GM18505 (cell line): ENCODE results near the gene APOBEC3F.
A peak's percentile ranks its signal among the peaks of the same experiment; 100 is the strongest.
"Not testable (repeated sequence)": the region's sequence is repeated elsewhere in the genome, so short reads cannot be mapped to it uniquely, and the experiment has no call there.

Experiments
- ATAC-seq: cut with Tn5 transposase; IDR thresholded peaks from one replicate; pipeline ENCODE4 v1.9.1; 2021; ENCODE audit not compliant: unreplicated experiment
- POLR2A ChIP-seq: IDR thresholded peaks from 4 replicates; pipeline ENCODE4 v1.6.1; 2011; ENCODE audit warnings: borderline replicate concordance; ENCODE audit not compliant: insufficient read depth, insufficient read length; ENCODE audit errors: extremely low read depth

APOBEC3F gene

DNA sequence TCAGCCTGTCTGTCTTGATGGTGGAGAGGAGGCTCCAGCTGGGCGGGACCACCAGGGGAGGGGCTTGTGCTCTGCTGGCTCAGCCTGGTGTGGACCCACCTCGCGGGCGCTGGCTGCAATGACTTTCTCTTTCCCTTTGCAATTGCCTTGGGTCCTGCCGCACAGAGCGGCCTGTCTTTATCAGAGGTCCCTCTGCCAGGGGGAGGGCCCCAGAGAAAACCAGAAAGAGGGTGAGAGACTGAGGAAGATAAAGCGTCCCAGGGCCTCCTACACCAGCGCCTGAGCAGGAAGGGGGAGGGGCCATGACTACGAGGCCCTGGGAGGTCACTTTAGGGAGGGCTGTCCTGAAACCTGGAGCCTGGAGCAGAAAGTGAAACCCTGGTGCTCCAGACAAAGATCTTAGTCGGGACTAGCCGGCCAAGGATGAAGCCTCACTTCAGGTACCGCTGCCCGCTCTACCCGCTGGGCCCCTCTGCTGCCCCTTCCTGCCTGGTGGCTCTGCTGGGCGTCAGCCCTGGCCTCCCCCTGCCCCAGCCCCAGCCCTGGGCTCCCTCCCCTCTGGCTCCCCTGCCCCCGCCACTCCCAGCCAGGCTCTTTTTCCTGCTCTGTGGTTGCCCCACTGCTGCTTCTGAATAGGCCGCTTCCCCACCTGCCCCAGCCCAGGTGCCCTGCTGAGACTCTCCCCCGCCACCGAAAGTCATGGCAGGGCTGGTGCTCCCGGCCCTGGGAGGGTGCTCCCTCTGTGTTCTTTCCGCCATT is at the start of gene APOBEC3F:
TSS of gene APOBEC3F (plus strand) at position 327 of the 759 bp plus-strand sequence. CDS start at position 424, 97 bp downstream.
- peak; percentile 55 for TF ChIP-seq POLR2A
- ATAC-seq = peak; percentile 77

DNA sequence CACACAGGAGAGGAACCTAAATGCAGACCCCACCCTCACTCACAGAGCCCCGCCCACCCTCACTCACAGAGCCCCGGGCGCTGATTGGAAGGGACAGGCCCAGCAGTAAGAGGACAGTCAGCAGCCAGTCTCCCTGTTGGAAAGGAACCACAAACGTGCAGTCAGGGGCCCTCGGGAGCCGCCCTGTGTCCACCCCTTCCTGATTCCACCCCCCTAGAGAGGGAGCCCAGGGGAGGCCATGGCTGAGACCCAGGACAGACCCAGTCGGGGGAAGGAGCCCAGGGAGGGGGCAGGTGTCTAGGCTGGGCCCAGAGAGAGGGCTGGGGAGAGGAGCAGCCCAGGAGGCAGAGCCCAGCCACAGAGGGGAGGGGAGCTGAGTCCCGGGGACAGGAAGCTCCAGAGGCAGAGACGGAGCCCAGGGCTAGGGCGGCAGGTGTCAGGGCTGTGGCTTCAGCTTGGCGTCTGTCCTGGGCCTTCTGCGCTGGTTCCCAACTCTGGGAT is 47.7 kb upstream of the APOBEC3F start:
- not testable (repeated sequence) for ATAC-seq

DNA sequence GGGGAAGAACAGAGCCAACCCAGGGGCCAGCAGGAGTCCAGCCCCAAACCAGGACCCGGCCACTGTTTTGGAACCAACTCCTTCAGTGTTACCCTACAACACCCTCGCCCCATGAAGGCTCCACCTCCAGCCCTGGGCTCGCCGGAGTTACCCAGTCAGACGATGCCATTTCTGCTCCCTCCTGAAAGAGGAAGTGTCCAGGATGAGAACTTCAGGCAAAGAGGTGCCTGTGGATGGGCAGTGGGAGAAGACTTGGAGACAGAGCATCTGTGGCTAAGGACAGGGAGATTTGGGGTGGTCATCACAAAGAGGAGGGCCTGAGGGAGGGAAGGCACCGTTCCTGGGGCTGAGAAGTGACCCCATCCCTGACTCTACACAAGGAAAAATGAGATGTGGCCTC is 44.6 kb upstream of the APOBEC3F start:
- TF ChIP-seq POLR2A = no peak
- ATAC-seq = no peak

DNA sequence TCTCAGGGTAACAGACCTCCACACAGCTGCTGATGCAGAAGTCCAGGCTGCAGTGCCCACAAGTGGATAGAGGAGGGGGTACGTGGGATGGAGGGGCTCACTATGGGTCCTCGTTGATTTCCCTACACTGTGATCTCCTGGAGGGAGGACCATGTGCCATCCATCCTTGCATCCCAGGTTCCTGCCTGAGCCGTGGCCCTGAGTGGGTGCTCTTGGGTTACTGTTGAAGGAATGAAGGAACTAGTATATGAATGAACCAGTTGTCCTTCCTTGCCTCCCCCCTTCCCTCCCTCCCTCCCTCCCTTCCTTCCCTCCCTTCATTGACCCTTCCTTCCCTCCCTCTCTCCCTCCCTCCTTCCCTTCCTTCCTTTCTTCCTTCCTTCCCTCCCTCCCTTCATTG is 43.1 kb upstream of the APOBEC3F start:
- no peak for TF ChIP-seq POLR2A

DNA sequence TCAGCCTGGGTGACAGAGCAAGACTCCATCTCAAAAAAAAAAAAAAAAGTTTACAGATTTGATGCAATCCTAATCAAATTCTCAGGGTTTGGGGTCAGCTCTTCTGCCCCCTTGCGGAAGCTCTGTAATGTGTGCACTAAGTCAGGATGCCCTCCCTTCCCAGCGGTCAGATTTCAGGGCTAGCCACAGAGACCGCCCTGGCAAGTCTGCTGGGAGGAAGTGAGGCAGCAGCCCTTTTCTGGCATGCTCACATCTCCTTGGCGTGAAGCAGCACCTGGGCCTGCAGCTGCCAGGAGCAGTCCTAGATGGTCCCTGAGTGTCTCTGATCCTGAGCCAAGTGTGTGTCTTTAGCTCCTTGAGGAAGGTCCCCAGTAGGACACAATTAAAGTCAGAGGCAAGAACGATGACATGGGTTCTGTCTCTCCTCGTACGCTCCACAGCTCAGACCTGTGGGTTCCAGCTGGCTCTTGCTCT is 37.5 kb upstream of the APOBEC3F start:
- TF ChIP-seq POLR2A = no peak
- no peak for ATAC-seq

More for the DNA sequence above, 43.1 kb upstream of the APOBEC3F start:
- no peak for ATAC-seq

DNA sequence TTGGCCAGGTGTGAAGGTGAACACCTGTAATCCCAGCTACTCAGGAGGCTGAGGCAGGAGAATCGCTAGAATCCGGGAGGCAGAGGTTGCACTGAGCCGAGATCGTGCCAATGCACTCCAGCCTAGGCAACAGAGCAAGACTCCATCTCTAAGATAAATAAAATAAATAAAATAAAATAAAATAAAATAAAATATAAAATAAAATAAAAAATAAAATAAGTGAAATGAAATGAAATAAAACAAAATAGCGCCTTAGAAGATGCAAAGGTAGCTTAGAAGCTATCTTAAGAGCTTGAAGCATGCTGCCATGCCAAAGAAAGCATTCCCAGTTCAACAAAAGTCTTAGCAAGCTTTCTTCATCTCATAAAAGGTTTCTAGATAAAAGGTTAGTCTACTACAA is 33.5 kb upstream of the APOBEC3F start:
- no peak for TF ChIP-seq POLR2A
- no peak for ATAC-seq

DNA sequence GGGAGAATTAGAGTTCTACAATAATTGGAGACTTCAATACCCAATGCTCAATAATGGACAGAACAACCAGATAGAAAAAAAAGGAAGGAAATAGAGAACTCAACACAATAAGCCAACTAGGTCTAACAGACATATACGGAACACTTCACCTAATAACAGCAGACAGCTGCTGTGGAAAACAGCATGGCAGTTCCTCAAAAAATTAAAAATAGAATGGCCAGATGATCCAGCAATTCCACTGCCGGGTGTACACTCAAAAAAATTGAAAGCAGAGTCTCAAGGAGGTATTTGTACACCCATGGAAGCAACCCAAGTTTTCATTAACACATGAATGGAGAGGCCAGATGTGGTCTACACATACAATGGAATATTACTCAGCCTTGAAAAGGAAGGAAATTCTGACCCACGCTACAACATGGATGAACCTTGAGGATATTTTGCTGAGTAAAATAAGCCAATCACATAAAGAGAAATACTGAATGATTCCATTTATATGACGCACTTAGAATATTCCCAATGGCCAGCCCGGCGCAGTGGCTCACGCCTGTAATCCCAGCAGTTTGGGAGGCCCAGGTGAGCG is 32.3 kb upstream of the APOBEC3F start:
- ATAC-seq = not testable (repeated sequence)

DNA sequence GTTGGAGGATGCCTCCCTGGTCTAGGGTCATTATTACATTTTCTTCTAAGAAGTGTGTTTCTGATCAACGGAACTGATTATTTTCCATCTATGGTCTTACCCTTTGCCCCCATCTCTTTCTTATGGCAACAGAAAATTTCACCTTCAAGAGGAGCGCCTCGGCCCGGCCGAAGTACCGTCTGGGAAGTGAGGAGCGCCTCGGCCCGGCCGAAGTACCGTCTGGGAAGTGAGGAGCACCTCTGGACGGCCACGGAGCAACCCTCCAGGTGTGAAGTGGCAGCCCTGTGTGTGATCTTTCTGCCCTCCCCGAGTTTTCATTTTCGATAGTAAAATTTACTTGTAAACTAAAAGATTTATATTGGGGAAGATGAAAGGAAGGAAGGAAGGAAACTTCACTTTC is 29.7 kb upstream of the APOBEC3F start:
- ATAC-seq = no peak
- TF ChIP-seq POLR2A = no peak

DNA sequence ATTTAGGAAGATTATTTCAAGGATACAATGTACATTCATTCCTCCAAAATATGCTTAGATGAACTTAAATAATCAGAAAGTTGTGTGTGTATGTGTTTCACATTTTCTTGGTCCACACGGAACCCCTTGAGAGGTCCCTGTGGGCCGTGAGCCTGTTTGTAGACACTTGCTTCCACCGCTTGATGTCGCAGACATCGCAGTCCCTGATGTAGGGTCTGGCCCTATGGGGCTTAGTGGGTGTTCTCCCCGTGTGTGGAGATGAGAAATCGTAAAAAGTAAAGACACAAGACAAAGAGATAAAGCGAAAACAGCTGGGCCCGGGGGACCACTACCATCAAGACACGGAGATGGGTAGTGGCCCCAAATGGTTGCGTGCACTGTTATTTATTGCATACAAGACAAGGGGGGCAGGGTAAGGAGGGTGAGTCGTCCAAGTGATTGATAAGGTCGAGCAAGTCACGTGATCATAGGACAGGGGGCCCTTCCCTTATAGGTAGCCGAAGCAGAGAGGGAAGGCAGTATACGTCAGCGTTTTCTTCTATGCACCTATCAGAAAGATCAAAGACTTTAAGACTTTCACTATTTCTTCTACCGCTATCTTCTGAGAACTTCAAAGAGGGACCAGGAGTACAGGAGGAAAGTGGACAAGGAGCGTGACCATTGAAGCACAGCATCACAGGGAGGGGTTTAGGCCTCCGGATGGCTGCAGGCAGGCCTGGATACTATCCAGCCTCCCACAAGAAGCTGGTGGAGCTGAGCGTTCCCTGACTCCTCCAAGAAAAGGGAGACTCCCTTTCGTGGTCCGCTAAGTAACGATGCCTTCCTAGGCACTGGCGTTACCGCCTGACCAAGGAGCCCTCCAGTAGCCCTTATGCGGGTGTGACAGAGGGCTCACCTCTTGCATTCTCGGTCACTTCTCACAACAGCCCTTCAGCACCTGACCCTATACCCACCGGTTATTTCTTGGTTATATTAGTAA is 27.8 kb upstream of the APOBEC3F start:
- no peak for ATAC-seq
- TF ChIP-seq POLR2A = no peak

DNA sequence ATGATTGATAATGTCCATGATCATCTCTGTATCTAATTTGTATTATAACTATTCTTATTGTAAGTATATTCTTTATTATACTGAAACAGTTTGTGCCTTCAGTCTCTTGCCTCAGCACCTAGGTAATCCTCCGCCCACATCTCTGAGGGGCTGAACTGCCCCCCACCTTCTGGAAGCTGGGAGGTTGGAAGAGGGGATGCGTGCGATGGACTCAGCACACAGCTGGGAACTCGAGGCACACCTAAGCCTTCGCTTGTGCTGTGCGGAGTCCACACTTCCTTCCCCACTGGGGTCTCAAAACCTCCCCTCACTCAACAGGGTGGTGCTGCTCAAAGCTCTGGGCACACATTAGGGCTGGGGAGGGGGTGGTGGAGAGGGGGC is 27.1 kb upstream of the APOBEC3F start:
- ATAC-seq = not testable (repeated sequence)

DNA sequence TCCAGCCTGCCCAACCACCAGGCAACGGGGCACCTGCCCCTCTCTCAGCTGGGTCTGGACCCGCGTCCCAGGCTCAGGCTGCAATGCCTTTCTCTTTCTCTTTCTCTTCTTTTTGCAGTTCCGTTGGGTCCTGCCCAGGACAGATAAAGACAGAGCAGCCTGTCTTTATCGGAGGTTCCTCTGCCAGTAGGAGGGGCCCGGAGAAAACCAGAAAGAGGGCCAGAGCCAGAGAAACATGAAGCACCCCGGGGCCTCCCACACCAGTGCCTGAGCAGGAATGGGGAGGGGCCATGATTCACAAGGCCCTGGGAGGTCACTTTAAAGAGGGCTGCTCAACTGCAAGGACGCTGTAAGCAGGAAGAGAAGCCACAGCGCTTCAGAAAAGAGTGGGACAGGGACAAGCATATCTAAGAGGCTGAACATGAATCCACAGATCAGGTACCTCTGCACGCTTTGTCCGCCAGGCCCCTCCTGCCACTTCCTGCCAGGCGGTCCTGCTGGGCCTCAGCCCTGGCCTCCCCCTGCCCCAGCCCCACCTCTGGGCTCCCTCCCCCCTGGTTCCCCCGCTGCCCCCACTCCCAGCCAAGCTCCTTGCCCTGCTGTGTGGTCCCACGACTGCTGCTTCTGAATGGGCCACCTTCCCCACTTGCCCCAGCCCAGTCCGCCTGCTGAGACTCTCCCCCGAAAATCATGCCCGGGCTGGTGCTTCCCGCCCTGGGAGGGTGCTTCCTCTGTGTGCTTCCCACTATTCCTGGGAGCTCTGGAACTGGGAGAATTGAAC is 26.5 kb upstream of the APOBEC3F start, which contains the start of gene APOBEC3C:
TSS of gene APOBEC3C (plus strand) at position 316 of the 781 bp plus-strand sequence. CDS start at position 422, 106 bp downstream.
- TF ChIP-seq POLR2A = peak; percentile 77
- peak; percentile 77 for ATAC-seq

DNA sequence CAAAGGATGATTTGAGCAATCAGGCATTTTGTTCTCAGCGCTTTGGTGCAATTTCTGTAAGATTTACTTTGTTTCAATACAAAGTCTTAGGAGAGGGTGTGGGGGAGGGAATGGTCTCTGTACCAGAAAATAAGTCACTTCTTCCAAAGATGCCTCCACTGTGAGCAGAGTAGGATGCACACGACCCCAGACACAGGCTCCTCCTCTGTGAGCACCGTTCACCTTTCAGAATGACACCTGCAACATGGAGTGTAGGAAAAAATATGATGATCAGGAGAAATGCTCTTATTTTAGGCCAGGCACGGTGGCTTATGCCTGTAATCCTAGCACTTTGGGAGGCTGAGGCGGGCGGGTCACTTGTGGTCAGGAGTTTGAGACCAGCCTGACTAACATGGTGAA is 25.9 kb upstream of the APOBEC3F start:
- not testable (repeated sequence) for ATAC-seq

DNA sequence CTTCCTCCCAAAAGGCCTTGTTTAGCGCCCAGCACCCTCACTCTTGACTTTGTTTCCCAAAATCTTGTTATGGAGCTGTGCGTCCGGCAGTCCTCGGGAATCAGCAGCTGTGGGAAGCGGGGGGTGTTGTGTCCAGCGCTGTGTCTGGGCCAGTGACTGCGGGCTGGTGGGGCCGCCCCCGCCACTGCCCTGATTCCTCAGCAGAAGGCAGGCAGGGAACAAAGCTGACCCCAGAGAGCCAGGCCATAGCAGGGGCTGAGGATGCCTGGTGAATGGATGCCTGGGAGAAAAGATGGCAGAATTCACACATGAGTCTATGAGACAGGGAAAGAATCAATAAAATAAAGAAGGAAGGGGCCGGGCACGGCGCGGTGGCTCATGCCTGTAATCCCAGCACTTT is 24.1 kb upstream of the APOBEC3F start:
- no peak for ATAC-seq
- TF ChIP-seq POLR2A = no peak
